GM19397 (cell line): Measurements from ENCODE around the gene UBR2.
A peak's percentile ranks its signal among the peaks of the same experiment; 100 is the strongest.
"Not testable (repeated sequence)": the region's sequence is repeated elsewhere in the genome, so short reads cannot be mapped to it uniquely, and the experiment has no call there.

ENCODE experiments used
- ATAC-seq: cut with Tn5 transposase; IDR thresholded peaks from one replicate; pipeline ENCODE4 v1.9.1; 2021; ENCODE audit warnings: mild to moderate bottlenecking, moderate library complexity; ENCODE audit not compliant: unreplicated experiment

The UBR2 gene

DNA sequence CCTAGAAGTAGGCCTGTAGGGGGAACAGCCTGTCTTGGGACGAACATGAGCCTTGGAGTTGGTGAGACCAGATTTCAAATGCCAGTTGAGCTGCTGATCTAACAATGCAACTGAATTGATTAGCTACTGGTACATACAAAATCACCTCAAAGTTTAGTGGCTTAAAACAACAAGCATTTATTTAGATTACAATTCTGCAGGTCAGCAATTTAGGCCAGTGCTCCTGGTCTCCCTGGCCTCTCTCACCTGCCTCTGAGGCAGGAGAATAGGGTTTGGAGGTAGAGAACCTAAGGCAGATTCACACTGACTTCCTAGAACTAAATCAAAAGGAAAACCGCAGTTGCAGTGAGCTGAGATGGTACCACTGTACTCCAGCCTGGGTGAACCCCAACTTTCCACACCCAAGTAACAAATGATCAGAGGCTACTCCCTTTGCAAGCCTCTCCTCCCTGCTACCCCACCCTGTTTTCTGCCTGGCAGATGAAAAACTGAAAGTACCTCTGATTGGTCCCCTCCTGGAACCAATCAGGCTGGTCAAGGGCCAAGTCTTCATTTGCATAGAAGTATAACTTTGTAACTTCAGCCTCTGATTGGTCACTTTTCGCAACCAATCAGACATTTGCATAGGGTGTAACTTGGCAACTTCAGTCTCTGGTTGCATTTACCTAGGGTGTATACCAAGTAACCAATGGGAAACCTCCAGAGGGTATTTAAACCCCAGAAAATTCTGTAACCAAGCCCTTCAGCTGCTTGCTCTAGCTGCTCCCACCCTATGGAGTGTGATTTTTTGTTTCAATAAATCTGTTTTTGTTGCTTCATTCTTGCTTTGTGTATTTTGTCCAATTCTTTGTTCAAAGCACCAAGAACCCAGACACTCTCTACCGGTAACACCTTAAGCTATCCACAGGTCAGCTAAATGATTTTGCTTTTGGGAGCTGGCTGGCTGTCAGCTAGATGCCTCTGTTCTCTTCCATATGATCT is 8.1 kb upstream of the UBR2 start:
- no peak for ATAC-seq

GRCh38 chr6:42556462-42556861 is 7.4 kb upstream of the UBR2 start:
- no peak for ATAC-seq

DNA sequence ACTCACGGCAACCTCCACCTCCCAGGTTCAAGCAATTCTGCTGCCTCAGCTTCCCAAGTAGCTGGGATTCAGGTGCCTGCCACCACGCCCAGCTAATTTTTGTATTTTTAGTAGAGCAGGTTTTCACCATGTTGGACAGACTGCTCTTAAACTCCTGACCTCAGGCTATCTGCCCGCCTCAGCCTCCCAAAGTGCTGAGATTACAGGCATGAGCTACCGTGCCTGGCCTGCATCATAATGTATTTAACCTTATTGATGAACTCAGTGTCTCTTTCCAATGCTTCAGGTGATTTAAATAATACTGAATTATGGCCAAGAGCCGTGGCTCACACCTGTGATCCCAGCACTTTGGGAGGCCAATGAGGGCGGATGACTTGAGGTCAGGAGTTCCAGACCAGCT is 4.6 kb upstream of the UBR2 start:
- ATAC-seq, result not testable (repeated sequence)

- no peak for ATAC-seq
These were observed 1.8 kb upstream of the UBR2 start for GRCh38 chr6:42561986-42562385.

DNA sequence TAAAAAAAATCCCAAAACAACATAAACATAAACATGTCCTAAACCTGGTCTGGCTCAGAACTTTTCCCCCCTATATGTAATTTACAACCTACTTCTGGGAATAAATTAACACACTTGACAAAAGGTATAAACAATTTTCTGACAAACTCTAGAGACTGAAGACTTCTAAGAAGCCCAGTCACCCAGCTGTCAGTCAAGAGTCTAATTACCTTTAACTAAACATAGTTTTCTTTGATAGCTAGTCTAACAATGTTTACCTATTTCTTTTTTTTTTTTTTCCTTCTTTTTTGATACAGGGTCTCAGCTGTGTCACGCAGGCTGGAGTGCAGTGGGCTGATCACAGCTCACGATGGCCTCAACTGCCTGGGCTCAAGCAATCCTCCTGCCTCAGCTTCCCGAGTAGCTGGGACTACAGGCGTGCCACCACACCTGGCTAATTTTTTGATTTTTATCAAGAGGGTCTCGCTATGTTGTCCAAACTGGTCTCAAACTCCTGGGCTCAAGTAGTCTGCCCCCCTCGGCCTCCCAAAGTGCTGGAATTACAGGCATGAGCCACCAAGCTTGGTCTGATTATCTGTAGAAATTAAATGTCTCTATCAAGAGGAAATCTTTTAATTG is 932 bp upstream of the UBR2 start:
- no peak for ATAC-seq

- no peak for ATAC-seq
These were observed 637 bp downstream of the UBR2 start for GRCh38 chr6:42564506-42564825.

GRCh38 chr6:42565823-42566613 is 2.2 kb downstream of the UBR2 start:
- ATAC-seq, result no peak

DNA sequence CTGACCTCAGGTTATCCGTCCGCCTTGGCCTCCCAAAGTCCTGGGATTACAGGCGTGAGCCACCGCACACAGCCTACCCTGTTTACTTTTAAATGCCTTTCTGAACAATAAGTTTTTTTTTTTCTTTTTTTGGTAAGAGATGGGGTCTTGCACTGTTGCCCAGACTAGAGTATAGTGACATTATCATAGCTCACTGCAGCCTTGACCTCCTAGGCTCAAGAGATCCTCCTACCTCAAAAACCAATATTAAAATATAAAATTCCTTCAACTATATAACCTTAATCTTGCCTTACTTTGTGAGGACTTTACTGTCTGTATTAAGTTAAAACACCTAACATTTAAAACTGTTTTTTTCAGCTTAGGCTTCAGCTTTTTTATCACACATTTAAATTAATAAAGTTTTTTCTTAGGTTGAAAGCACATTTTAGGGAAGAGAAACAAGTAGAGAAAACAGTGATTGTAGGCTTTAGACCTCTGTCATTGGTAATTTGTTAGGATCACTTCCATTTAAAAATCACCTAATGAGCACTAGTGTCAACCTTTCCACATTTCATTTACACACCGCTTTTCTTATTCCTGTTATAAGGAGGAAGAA is 2.9 kb downstream of the UBR2 start:
- no peak for ATAC-seq

GRCh38 chr6:42567237-42567636 is 3.4 kb downstream of the UBR2 start:
- not testable (repeated sequence) for ATAC-seq

DNA sequence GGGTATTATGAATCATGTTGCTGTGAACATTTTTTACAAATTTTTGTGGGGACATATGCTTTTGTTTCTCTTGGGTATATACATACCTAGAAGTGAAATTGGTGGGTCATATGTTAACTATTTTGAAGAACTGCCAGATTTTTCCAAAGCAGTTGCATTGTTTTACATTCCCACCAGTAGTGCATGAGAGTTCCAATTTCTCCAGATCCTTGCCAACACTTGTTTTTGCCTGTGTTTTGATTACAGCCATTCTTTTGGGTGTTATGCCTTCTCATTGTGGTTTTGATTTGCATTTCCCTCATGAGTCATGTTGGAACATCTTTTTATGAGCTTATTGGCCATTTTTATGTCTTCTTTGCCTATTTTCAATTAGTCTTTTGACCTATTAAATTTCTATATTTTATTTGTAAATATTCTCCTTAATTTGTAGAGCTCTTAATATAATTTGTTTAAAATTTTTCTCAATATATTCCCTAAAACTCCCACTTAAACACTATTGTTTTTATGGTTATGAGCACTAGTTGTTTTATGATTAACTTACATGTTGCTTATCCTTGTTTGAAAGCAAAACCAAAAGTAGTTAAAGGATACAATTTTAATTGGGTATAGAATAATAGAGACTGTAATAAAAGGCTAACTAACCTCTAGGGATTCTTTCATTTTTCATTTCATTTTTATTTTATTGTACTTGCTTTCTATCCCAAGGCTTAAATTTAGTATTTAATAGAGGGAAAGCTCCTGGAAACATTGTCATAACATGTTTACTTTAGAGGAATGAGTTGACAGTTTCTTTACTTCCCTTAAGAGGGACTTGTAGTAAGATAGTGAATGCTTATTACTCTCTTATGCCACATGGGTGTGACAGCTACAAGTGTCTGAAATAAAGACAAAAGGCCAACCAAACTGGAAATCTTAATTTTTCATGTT is 5.5 kb downstream of the UBR2 start:
- ATAC-seq, result no peak

DNA sequence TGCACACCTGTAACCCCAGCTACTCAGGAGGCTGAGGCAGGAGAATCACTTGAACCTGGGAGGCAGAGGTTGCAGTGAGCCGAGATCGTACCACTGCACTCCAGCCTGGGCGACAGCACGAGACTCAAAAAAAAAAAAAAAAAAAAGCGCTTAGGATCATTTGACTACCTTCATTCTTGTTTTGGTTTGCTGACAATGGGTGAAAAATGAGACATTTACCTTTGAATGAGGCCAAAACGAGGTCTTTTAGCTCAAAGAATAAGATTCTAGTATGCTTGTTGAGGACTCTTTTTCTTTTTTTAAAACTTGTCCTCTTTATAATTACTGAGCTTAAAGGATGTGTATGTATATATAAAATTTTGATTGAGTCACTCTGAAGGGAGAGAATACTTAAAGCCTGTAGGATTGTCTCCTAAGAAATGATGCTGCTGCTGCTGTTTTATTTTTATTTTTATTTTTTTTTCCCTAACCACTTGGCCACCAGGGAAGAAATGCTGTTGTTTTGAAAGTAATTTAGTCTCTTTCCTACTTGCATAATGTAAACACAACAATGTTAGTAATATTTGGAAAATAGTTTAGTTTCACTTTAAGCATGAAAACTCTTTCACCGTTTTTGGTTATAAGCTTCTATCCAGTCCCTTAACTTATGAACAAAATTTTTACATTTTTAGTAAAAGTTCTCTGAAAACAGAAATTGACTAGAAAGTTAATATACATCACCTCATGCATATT is 7.9 kb downstream of the UBR2 start:
- no peak for ATAC-seq

- ATAC-seq, result peak; percentile 71
These were observed 8.7 kb downstream of the UBR2 start for GRCh38 chr6:42572523-42572922.

GRCh38 chr6:42576538-42576937 is 12.7 kb downstream of the UBR2 start:
- not testable (repeated sequence) for ATAC-seq

DNA sequence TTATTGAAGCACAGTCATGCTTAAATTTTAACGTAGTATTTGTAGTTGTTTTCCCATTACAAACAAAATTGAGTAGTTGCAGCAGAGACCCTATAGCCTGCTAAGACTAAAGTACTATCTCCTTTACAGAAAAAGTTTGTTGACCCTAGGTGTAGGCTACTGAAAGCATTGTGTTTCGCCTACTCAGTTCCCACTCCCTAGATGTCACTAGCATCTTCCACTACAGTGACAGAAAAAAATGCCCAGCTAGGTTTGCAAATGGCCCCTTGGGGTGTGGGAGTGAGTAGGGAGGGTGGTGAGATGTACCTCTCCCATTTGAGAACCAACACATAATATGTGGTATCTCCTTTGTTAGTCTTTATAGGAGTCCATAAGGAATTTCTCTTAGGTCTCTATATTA is 34.5 kb downstream of the UBR2 start:
- ATAC-seq, result no peak

- no peak for ATAC-seq
These were observed 35.7 kb downstream of the UBR2 start for GRCh38 chr6:42599558-42599957.

GRCh38 chr6:42604150-42604549 is 40.3 kb downstream of the UBR2 start:
- ATAC-seq, result no peak

DNA sequence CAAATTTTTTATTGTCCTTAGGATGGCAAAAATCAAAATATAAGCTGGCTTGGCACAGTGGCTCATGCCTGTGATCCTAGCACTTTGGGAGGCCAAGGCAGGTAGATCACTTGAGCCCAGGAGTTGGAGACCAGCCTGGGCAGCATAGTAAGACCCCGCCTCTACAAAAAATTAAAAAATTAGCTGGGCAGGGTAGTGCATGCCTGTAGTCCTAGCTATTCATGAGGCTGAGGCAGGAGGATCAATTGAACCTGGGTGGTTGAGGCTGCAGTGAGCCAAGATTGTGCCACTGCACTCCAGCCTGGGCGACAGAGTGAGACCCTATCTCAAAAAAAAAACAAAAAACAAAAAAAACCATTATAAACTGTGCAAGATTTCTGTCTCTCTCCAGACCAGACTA is 40.9 kb downstream of the UBR2 start:
- ATAC-seq, result not testable (repeated sequence)

DNA sequence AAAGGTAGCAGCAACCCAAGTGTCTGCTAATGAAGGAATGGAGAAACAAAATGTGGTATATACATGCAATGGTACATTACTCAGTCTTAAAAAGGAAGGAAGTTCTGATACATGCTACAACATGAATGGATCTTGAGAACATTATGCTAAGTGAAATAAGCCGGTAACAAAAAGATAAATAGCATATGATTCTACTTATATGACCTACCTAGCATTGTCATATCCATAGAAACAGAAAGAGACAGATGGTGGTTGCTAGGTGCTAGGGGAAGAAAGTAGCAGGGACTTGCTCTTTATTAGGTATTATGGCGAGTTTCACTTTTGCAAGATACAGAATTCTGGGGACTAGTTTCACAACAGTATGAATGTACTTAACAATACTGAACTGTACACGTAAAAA is 46.6 kb downstream of the UBR2 start:
- ATAC-seq, result no peak

- no peak for ATAC-seq
These were observed 51.7 kb downstream of the UBR2 start for GRCh38 chr6:42615518-42615917.
